ENCODE results near the gene ZNF57. TPM values are rescaled to one million over a fixed set of nuclear protein-coding genes. Genes with fewer than 3 reads are reported as not detected.
"Not testable (repeated sequence)": the region's sequence is repeated elsewhere in the genome, so short reads cannot be mapped to it uniquely, and the experiment has no call there.

ZNF57 gene
- total RNA-seq, 1 donor from 2014 or later: 1.8 TPM

DNA sequence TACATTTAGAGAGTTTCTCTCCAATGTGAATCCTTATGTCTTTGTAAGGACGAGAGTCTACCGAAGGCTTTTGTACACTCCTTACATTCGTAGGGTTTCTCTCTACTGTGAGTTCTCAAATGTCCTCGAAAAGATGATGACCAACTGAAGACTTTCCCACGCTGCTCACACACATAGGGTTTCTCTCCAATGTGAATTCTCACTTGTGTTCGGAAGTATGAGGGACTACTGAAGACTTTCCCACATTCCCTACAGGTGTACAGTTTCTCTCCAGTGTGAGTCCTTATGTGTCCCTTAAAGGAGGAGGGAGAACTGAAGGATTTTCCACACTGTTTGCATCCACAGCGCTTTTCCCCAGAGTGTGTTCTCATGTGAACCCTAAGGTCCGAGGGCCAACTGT, 4.0 kb upstream of the ZNF57 start:
- intact Hi-C loops (cut with micrococcal nuclease): no loop called here

DNA sequence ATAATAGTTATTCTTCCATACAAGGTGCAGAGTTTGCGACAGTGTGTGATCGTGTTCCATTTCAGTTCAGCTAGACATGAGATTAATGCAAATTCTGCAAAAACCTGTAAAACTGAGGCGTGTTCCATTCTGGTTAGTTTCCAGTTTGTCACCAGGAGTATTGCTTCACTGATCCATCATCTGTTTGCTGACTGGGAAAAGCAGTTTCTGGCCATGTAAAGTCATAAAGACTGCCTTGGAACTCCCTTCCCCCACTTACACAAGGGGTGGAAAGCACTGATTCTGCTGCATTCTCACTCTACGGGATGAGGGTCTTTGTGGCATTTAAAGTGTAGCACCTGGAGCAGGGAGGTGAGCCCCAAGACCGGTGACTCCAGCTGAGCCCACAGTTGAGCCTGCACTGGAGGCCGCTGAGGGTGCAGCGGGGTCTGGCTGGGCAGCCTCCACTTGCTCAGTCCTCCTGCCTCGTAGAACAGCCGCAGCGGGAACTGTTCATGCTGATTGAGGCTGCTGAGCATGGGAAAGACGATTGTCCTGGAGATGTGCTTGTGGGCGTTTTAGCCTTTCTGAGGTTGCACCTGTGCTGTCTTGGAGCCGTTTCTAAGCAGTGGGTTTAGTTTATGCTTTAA, 2.0 kb downstream of the ZNF57 start:
- intact Hi-C loops (cut with micrococcal nuclease): no loop called here

DNA sequence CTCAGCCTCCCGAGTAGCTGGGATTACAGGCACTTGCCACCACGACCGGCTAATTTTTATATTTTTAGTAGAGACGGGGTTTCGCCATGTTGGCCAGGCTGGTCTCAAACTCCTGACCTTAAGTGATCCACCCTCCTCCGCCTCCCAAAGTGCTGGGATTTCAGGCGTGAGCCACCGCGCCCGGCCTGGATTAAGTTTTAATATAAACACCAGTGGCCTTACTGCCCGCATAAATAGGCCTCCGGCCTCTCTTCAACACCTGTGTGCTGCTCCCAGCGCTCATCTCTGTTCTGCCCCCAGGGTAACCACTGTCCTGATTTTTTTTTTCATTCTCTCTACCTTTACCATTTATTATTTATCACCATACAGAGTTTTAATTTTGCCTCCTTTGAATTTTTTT, 2.6 kb downstream of the ZNF57 start:
- intact Hi-C loops (cut with micrococcal nuclease): not testable (repeated sequence)

DNA sequence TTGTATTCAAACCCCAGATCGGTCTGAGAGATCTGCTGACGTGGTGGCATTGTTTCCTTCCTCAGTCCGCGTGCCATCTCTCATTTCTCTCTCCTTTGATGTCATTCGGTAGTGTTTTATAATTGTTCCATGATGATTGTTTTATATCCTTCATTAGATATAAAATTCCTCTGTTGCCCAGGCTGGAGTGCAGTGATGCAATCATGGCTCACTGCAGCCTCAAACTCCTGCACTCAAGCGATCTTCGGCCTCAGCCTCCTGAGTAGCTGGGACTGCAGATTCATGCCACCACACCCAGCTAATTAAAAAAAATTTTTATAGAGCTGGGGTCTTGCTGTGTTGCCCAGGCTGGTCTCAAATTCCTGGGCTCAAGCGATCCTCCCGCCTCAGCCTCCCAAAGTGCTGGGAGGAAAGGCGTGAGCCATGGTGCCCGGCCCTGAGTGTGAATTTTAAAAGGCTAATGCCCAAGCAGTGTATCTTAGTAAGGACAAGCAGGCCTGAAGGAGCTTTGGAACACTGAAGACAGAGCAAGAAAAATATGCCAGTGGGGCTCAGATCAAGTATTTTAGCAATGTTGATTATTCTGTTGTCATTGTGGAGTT, 5.3 kb downstream of the ZNF57 start:
- intact Hi-C loops (cut with micrococcal nuclease): no loop called here

DNA sequence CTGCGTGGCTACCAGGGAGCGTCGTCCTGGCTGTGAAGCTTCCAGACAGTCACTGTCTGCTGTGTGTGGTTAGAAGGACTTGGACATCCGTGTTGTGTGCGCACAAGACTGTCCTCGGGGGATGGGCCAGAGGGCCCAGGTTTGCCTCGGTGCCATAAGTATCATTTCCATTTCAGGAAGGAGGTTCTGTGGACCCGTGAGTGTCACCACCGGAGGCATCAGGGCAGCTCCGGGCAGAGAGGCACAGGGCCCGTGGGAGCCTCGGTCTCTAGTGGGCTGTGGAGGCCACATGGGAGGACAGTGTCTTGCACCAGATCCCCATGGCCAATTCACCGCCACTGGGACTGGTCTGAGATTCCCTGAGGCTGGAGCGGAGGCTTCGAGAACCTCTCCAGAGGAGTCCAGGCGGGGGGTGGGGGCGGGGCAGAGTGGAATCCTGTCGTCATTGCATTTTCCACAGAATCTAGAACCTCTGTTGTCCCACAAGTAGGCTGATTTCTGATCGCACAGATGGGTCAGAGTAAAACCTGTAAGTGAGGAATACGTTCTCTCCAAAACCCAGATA, 6.0 kb downstream of the ZNF57 start:
- intact Hi-C loops (cut with micrococcal nuclease): no loop called here

DNA sequence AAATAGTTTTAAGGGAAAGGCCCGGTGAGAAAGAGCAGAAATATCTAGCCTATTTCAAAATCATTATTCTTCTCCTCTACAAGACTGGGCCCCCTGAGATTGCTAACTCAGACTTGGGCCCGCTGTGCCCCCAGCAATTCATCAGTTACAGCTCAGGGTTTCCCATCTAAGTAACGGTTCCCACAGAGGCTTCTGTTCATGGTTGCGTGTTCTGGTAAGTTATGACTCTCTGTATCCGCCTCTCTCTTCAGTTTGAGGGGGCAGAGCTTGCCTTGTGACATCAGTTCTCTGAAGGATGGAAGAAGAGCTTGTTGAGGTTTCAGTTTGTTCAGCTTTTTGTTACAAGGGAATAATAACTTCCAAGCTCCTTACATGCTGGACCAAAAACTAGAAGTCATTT, 11.6 kb downstream of the ZNF57 start:
- intact Hi-C loops (cut with micrococcal nuclease): no loop called here

DNA sequence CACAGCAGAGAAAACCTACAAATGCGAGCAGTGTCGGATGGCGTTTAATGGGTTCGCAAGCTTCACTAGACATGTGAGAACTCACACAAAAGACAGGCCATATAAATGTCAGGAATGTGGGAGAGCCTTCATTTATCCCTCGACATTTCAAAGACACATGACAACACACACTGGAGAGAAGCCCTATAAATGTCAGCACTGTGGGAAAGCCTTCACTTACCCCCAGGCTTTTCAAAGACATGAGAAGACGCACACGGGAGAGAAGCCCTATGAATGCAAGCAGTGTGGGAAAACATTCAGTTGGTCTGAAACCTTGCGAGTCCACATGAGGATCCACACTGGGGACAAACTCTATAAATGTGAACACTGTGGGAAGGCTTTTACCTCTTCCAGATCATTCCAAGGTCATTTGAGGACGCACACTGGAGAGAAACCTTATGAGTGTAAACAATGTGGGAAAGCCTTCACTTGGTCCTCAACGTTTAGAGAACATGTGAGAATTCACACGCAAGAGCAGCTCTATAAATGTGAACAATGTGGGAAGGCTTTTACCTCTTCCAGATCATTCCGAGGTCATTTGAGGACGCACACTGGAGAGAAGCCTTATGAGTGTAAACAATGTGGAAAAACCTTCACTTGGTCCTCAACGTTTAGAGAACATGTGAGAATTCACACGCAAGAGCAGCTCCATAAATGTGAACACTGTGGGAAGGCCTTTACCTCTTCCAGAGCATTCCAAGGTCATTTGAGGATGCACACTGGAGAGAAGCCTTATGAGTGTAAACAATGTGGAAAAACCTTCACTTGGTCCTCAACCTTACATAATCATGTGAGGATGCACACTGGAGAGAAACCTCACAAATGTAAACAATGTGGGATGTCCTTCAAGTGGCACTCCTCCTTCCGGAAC, 16.8 kb downstream of the ZNF57 start:
- intact Hi-C loops (cut with micrococcal nuclease): no loop called here

DNA sequence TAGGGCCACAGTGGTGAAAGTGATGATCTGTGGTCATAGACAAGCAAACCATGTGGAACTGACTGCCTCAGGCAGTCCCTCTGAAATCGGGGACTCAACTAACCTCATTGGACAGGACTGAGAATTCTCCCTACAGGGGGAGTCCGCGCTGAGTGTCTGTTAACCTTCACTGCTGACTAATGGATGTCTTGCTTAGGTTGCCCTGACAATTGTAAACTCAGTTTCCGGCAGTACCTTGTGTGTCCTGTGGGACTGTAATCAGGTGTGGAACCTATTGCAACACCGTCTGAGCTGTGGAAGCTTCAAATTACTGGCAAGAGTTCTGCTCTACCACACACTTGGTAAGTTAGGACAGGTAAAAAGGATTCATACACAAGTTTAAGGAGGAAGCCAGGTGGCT, 22.3 kb downstream of the ZNF57 start:
- intact Hi-C loops (cut with micrococcal nuclease): no loop called here

DNA sequence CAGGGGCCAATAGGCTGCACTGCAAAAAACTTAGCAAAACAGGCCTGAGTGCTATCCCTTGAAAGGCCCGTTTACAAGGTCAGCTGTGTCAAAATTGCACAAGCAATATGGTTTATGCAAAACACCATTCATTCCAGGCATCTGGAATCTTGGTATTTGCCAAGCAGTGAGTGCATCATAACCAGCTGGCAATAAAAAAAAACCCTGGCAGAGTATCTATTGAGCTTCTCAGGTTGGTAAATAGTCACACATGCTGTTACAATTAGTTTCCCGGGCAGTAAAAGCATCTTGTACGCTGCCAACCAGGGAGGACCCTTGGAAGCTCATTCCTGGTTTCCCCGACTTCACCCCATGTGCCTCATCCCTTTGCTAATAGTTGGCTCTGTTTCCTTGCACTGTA, 22.8 kb downstream of the ZNF57 start:
- intact Hi-C loops (cut with micrococcal nuclease): no loop called here

DNA sequence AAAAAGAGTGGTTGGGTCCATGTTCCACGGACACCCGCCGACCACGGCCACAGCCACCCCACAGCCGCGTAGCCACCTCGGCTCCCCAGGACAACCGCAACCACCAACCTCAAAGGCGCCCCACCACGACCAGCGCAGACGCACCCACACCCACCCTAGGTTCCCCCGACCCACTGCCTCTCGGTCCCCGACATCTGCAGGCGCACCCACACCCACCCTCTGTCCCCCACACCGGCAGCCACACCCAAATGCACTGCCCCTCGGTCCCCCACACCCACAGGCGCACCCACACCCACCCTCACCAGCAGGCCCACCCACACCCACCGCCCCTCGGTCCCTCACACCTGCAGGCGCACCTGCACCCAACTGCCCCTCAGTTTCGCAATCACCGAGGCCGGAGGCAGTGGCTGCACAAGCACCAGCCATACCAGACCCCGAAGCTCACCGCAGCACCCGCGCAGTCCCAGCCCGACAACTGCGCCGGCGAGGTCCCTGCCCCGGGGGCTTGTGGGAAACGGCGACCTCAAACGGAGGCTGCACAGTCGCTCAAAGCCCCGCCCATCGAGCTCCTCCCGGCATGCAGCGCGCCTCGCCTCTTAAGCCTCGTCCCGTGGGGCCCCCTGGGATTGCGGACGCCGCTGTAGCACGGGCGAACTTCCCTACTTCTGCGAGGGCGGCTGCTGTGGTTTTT, 25.8 kb downstream of the ZNF57 start:
- intact Hi-C loops (cut with micrococcal nuclease): no loop called here

DNA sequence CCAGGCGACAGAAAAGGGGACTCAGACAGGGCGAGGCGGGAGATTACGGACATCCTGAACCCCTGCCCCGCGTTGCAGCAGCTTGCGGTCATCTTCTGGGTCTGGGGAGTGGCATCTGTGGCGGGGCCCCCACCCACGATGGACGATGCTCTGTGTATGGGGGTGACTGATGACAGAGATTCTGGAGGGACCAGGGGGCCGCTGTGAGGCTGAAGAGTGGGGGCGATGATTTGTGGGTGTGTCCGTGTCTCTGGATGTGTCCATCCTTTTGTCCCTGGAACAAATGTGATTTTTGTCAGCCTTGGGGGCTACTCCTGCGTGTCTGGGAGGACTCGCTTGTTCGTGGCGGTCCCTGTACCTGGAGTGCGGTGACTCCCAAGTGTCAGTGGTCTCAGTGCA, 26.3 kb downstream of the ZNF57 start:
- intact Hi-C loops (cut with micrococcal nuclease): no loop called here

DNA sequence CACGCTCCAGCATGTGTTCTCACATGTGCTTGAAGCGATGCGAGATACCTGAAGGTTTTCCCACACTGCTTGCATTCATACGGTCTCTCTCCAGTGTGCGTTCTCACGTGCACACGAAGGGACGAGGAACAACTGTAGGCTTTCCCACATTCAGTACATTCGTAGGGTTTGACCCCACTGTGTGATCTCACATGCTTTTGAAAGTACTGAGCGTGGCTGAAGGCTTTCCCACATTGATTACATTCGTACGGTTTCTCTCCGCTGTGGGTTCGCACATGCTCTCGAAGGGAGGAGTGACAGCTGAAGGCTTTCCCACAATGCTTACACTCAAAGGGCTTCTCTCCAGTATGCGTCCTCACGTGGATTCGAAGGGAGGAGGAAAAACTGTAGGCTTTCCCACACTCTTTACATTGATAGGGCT, 32.8 kb downstream of the ZNF57 start:
- intact Hi-C loops (cut with micrococcal nuclease): no loop called here

DNA sequence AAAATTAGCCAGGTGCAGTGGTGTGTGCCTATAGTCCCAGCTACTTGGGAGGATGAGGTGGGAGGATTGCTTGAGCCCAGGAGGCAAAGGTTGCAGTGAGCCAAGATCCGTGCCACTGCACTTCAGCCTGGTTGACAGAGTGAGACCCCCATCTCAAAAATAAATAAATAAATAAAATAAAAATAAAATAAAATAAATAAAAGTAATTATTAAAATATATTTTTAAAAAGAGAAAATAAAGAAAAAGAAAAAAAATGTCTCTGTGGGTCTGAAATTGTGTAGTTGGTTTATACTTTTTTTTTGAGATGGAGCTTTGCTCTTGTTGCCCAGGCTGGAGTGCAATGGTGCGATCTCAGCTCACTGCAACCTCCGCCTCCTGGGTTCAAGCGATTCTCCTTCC, 35.1 kb downstream of the ZNF57 start:
- intact Hi-C loops (cut with micrococcal nuclease): not testable (repeated sequence)

DNA sequence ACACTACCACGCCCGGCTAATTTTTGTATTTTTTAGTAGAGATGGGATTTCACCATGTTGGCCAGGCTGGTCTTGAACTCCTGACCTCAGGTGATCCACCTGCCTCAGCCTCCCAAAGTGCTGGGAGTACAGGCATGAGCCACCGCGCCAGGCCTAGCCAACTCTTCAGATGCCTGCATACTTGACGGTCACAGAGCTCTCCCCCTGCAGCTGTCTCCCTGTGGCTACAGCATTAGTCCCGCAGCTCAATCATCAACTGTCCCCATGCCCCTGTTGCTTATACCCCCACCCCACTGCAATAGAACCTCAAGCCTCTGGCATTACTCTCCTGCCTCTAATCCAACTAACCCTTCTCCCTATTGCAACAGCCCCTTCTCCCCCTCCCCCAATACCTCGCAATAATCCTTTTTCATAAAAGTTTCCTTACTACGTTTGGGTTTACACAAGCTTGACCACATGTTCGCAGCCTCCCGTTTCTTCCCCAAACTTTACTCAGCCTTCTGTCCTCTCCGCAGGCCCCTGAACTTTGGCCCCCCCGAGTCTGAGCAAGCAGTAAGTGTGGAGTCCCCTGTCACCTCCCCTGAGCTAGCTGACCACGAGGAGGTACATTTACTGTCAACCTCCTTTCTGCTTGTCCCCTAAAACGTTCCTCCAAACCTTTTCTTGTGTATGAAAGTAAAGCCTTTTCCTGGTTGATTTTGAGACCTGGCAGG, 42.4 kb downstream of the ZNF57 start:
- intact Hi-C loops (cut with micrococcal nuclease): no loop called here

DNA sequence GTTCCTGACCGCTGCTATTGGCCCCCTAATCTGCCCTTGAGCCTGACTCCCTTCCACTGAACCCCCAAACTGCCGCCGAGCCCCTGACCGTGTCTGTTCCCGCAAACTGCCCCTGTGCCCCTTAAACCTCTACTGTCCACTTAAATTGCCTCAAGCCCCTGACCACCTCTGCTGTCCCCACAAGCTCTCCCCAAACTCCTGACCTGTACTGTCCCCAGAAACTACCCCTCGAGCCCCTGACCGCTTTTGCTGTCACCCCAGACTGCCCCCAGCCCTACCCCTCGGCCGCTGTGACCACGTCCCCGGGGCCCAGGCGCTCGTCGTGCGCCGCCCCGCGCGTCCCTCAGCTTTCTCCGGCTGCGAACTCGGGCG, 43.7 kb downstream of the ZNF57 start:
- intact Hi-C loops (cut with micrococcal nuclease): no loop called here

DNA sequence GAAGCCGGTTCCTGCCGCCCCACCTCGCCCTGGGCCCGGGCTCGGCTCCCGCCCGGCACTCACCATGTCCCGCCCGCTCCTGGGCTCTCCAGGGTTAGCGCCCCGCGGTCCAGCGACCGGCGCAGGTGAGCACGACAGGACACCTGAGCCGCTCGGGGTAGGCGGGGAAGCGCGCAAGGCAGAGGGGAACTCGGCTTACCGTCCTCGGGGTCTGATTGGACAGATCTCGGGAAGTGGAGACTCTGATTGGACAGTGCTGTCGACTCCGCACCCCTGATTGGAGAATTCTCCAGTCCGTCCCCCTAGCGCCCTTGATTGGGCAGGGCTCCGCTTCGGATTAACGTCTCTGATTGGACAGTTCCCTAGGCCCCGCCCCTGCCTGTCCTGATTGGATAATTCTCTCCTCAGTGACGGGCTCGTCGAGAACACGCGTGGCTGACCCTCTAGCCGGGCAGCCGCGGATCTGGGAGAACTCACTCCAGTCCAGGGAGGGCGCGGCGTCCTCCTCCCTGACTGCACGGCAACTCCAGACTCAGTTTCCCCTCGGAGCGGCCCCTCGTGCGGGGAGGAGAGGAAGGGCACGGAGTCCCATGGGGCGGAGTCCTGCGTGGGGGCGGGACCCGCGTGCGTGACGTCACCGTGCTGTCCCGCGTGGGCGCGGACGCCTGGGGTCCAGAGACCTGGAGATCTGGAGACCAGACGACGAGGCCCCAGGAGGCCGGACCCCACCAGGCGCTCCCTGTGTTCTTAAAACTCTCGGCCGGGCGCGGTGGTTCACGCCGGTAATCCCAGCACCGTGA, 44.2 kb downstream of the ZNF57 start, which contains the start of gene ZNF77:
Gene ZNF77, minus strand, starts transcription at position 197 of the 800 bp plus-strand sequence. Its CDS starts 131 bp downstream, at position 66.
- intact Hi-C loops (cut with micrococcal nuclease): loop anchor here (1.0 kb wide), 3 partner anchors 45 to 162 kb away; partner anchors contain the start of genes SGTA and ZNF57

DNA sequence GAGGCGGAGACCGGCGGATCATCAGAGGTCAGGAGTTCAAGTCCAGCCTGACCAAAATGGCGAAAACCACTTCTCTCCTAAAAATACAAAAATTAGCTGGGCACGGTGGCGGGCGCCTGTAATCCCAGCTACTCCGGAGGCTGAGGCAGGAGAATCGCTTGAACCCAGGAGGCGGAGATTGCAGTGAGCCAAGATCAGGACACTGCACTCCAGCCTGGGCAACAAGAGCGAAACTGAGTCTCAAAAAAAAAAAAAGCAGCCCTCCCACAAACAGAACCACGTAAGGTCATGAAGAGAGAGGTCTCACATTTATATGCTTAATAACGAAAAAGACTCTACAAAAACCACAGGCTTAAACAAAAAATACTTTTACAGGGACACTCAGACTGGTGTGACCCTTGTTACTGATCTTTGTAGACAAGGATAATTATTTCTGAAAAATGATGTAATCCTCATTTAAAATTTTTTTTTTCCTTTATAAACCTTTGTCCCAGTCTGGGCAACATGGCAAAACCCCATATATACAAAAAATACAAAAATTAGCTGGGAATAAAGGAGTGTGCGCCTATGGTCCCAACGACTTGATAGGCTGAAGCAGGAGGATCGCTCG, 45.0 kb downstream of the ZNF57 start:
- intact Hi-C loops (cut with micrococcal nuclease): loop anchor here (1.0 kb wide), 3 partner anchors 45 to 162 kb away; partner anchors contain the start of genes SGTA and ZNF57

DNA sequence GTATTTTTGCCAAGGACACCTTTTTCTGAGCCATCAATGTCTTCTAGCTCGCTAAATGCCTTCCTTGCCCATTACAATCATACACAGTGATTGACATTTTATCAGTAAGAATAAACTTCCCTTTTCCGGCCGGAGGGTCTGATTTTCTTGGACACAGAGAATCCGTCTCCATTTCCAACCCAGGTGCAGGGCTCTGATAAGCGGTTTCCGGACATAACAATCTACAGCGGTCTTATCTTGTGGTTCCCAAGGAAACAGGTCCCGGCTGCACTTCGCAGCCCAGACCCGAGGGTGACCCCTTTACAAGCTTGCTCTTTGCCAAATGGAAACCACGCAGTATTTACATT, 49.2 kb downstream of the ZNF57 start:
- intact Hi-C loops (cut with micrococcal nuclease): loop anchor here (1.0 to 10.0 kb wide), 11 partner anchors 27 to 623 kb away; partner anchors contain the start of genes DOHH, FZR1, HMG20B and NCLN
